ENCODE results near the gene AADACL3.

The AADACL3 gene

DNA sequence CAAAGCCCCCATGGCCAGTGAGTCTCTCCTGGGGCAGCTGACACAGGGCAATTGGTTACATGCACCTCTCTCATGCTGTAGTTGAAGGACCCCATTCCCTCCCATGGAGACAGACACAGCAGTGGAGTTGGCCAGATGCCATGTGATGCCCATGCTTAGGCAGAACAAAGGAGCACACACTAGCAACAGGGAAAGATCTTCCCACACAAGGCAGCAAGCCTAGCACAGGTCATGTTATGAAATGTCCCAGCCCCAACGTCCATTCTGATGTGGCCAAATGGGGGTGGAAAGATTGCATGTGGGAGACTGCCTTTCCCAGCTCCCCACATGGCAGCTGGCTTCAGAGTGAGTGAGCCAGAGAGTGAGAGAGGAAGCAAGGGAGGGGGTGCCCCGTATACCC, 37.6 kb upstream of the AADACL3 start:
- peaks cover 4% of the 10 kb centered on the region for H3K27me3 Mint-ChIP-seq (ENCODE audit: low read depth)
- peaks cover 15% of the 10 kb centered on the region for H3K9me3 Mint-ChIP-seq
- no peak overlapping the region for H3K27ac Mint-ChIP-seq
- H3K4me1 Mint-ChIP-seq = no peaks in the 10 kb centered on the region
- no peak overlapping the region for H3K4me3 Mint-ChIP-seq
- H3K36me3 Mint-ChIP-seq (ENCODE audit: low read depth) = no peaks in the 10 kb centered on the region
- TF ChIP-seq, protein P1, sequence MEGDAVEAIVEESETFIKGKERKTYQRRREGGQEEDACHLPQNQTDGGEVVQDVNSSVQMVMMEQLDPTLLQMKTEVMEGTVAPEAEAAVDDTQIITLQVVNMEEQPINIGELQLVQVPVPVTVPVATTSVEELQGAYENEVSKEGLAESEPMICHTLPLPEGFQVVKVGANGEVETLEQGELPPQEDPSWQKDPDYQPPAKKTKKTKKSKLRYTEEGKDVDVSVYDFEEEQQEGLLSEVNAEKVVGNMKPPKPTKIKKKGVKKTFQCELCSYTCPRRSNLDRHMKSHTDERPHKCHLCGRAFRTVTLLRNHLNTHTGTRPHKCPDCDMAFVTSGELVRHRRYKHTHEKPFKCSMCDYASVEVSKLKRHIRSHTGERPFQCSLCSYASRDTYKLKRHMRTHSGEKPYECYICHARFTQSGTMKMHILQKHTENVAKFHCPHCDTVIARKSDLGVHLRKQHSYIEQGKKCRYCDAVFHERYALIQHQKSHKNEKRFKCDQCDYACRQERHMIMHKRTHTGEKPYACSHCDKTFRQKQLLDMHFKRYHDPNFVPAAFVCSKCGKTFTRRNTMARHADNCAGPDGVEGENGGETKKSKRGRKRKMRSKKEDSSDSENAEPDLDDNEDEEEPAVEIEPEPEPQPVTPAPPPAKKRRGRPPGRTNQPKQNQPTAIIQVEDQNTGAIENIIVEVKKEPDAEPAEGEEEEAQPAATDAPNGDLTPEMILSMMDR (IDR thresholded peaks at IDR 0.05; ENCODE audit: unreplicated experiment in 3 of 3) = no peak

DNA sequence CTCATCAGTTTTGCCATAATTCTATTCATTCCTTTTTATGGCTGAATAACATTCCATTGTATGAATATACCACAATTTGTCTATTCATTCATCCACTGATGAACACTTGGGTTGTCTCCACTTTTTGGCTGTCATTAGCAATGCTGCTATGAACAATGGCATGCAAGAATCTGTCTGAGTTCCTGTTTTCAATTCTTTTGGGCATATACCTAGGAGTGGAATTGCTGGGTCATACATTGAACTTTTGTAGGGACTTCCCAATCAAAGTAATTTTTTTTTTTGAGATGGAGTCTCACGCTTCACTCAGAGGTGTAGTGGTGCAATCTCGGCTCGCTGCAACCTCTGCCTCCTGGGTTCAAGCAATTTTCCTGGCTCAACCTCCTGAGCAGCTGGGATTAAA, 37.1 kb upstream of the AADACL3 start:
- Mint-ChIP-seq H3K36me3 (ENCODE audit: low read depth) (no peaks in the 10 kb centered on the region), H3K9me3 (peaks cover 15% of the 10 kb centered on the region), H3K4me1 (no peaks in the 10 kb centered on the region), H3K4me3 (no peak overlapping the region), H3K27ac (no peak overlapping the region), H3K27me3 (ENCODE audit: low read depth) (peaks cover 4% of the 10 kb centered on the region)
- TF ChIP-seq, protein P1 (IDR thresholded peaks at IDR 0.05; ENCODE audit: unreplicated experiment in 3 of 3) = no peak

DNA sequence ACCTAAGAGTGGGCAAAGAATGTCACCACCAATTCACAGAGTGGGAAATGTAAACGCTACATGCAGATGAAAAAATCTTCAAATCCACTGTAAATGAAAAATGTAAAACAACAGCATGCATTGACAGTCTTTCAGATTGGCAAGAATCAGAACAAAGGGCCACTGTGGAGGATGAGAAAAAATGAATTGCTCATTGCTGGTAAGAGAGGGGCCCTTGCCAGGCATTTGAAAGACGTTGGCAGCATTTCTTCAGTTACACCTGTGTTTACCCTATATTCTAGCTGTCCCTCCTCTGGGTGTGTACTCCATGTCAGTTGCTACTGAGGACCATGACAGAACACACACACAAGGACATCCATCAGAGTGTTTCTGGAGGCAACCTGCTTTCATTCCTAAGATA, 25.8 kb upstream of the AADACL3 start:
- Mint-ChIP-seq H3K4me1 (no peaks in the 10 kb centered on the region), H3K4me3 (no peak overlapping the region), H3K36me3 (ENCODE audit: low read depth) (no peaks in the 10 kb centered on the region), H3K9me3 (peaks cover 2% of the 10 kb centered on the region), H3K27ac (no peak overlapping the region), H3K27me3 (ENCODE audit: low read depth) (no peaks in the 10 kb centered on the region)
- TF ChIP-seq, protein P1 (IDR thresholded peaks at IDR 0.05; ENCODE audit: unreplicated experiment in 3 of 3) = no peak

DNA sequence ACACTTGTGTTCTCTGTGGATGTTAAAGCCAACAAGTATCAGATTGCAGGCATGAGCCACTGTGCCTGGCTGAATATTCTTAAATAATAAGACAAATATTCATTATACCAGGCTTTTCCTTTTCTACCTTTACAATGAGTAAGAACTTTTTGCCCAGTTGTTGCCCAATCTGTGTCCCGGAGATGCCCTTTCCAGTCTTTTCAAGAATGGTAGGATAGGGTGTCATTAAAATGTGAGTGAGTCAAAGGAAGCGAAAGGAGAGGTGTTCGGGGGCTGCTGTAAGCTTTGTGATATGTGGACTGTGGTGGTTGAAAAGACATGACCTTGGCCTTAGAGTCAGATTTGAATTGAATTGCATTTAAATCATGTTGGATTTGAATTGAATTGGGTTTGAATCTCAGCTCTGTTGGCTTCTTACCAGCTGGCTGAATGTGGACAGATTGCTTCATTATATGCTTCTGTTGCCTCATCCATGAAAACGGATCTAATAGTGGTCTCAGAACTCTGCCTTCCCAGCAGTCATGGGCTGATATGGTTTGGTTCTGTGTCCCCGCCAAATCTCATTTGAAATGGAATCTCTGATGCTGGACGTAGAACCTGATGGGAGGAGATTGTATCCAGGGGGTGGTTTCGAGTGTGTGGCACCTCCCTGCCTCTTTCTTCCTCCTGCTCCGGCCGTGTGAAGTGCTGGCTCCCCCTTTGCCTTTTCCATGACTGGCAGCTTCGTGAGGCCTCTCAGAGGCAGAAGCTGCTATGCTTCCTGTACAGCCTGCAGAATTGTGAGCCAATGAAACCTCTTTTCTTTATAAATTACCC, 22.7 kb upstream of the AADACL3 start:
- Mint-ChIP-seq H3K4me3 (no peak overlapping the region), H3K4me1 (no peaks in the 10 kb centered on the region), H3K9me3 (peaks cover 5% of the 10 kb centered on the region), H3K27me3 (ENCODE audit: low read depth) (no peaks in the 10 kb centered on the region), H3K27ac (no peak overlapping the region), H3K36me3 (ENCODE audit: low read depth) (no peaks in the 10 kb centered on the region)
- TF ChIP-seq, protein P1 (IDR thresholded peaks at IDR 0.05; ENCODE audit: unreplicated experiment in 3 of 3) = no peak

DNA sequence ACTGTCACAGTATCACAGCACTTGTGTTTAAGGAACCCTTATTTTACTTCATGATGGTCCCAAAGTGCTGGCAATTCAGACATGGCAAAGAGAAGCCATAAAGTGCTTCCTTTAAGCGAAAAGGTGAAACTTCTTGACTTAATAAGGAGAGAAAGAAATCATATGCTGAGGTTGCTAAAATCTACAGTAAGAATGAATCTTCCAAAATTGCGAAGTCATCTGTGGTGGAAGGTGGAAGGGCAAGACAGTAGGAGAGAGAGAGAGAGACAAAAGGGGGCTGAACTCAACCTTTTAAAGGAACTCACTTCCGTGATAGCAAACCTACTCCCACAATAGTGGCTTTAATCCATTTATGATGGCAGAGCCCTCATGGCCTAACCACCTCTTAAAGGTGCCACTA, 19.3 kb upstream of the AADACL3 start:
- no peaks in the 10 kb centered on the region for H3K4me1 Mint-ChIP-seq
- H3K36me3 Mint-ChIP-seq (ENCODE audit: low read depth) = no peaks in the 10 kb centered on the region
- H3K27me3 Mint-ChIP-seq (ENCODE audit: low read depth) = peaks cover 9% of the 10 kb centered on the region
- TF ChIP-seq, protein P1 (IDR thresholded peaks at IDR 0.05; ENCODE audit: unreplicated experiment in 3 of 3) = no peak
- H3K4me3 Mint-ChIP-seq = no peak overlapping the region
- H3K9me3 Mint-ChIP-seq = peaks cover 13% of the 10 kb centered on the region
- no peak overlapping the region for H3K27ac Mint-ChIP-seq

DNA sequence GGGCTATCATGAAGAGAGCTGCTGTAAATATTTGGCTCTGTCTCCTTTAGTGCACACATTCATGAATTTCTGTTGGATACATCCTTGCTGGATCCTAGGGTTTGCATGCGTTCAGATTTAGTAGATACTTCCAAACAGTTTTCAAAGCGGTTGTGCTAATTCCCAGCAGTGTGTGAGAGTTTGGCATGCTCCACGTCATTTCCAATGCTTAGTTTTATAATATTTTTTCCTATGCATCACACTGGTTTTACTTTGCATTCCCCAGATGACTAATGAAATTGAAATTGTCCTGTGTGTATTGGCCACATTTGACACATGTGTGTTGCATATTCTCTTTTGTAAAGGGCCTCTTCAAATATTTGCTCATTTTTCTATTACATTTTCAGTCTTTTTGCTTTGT, 18.5 kb upstream of the AADACL3 start:
- H3K27ac Mint-ChIP-seq = no peak overlapping the region
- TF ChIP-seq, protein P1 (IDR thresholded peaks at IDR 0.05; ENCODE audit: unreplicated experiment in 3 of 3) = no peak
- H3K9me3 Mint-ChIP-seq = peaks cover 13% of the 10 kb centered on the region
- no peak overlapping the region for H3K4me3 Mint-ChIP-seq
- peaks cover 9% of the 10 kb centered on the region for H3K27me3 Mint-ChIP-seq (ENCODE audit: low read depth)
- no peaks in the 10 kb centered on the region for H3K36me3 Mint-ChIP-seq (ENCODE audit: low read depth)
- no peaks in the 10 kb centered on the region for H3K4me1 Mint-ChIP-seq
